ENCODE results near the gene KCNJ6. TPM values are rescaled to one million over a fixed set of nuclear protein-coding genes. Genes with fewer than 3 reads are reported as not detected.

Gene KCNJ6
- total and polyA plus RNA-seq, 4 donors: 0.16 TPM; not detected in 3

DNA sequence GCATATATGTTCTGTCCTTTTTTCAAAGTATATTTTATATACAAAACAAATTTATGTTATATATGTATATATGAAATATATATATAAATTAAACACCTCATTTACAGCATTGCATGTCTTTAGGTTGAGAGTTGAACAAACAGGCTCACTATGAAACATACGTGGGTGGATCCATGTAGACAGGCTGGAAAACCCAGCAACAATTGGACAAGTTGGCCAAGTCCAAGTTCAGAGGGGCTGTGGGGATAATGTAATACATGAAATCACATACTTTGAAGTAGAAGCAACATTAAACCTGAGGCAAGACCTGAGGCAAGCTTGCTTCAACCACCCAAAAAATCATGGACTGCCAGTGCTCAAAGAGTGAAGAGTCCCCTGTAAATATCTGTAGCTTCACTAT lies 39.7 kb downstream of the KCNJ6 start:
- H3K4me3 ChIP-seq (ENCODE audit: low read length in 2 of 2): no peak overlapping the region
- 90 to 91% methylated on average over 1 of the region's 1 CpG for WGBS, 2 donors
- ATAC-seq (ENCODE audit: low FRiP score): no peak

DNA sequence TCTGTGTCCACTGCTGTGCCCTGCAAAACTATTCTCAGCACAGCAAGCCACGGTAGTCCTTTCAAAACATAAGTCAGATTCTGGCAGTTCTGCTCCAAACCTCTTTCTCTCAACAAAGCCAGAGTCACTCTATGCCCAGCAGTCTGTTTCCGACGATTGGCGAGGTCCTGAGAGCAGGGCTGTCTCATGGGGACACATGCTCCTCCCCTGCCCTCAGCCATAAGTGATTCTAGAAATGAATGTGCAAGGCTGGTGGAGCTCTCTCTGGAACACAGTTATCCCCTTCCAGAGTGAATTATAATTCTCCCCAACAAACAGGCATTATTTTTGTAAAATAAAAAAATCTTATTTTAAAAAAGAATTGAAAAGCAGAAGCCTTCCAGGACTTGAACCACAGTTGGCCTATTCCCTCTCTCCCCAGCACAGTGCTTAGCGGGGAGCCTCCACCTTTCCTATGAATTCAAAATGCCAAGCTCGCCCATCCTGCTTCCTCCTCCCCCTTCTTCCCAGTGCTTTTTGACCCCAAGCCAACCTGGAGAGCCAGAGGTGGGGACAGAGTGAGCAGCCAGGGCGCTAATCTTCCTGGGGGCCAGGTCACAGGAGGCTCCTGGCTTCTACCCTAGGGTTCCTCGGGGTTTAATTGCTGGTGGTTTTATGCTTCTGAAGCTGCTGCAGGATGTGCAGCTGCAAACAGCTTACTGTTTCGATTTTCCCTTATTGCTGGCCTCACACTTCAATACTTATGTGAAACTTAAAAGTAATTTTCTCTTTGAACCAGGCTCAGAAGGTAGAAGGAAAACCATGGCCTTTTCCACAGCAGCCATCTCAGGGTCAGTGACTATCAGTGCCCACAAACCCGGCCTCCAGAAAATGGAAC lies 41.1 kb downstream of the KCNJ6 start:
- DNase-seq (no peak), ATAC-seq (ENCODE audit: low FRiP score) (no peak)
- Histone ChIP-seq H3K27me3 (ENCODE audit: control insufficient read depth in 1 of 2, insufficient read depth in 2 of 2, low read length in 1 of 2) (no peaks in the 10 kb centered on the region), H3K27ac (ENCODE audit: low read depth in 1 of 2, low read length in 2 of 2) (no peak overlapping the region), H3K9me3 (ENCODE audit: control insufficient read depth, low read length) (no peaks in the 10 kb centered on the region), H3K36me3 (ENCODE audit: control insufficient read depth in 1 of 2, insufficient read depth in 2 of 2, low read length in 1 of 2) (no peaks in the 10 kb centered on the region), H3K4me3 (ENCODE audit: low read length in 2 of 2) (no peak overlapping the region), H3K4me1 (ENCODE audit: control insufficient read depth in 1 of 2, insufficient read depth in 2 of 2, low read length in 2 of 2) (no peaks in the 10 kb centered on the region)
- intact Hi-C loops (cut with DNase I): no loop called here
- 59 to 61% methylated on average over 10 of the region's 10 CpGs for WGBS, 2 donors

More for the DNA sequence above, 39.7 kb downstream of the KCNJ6 start:
- intact Hi-C loops (cut with DNase I): no loop called here
- no peaks in the 10 kb centered on the region for H3K36me3 ChIP-seq (ENCODE audit: control insufficient read depth in 1 of 2, insufficient read depth in 2 of 2, low read length in 1 of 2)
- H3K27me3 ChIP-seq (ENCODE audit: control insufficient read depth in 1 of 2, insufficient read depth in 2 of 2, low read length in 1 of 2): no peaks in the 10 kb centered on the region
- H3K4me1 ChIP-seq (ENCODE audit: control insufficient read depth in 1 of 2, insufficient read depth in 2 of 2, low read length in 2 of 2): no peaks in the 10 kb centered on the region
- H3K9me3 ChIP-seq (ENCODE audit: control insufficient read depth, low read length): no peaks in the 10 kb centered on the region
- no peak for DNase-seq
- H3K27ac ChIP-seq (ENCODE audit: low read depth in 1 of 2, low read length in 2 of 2): no peak overlapping the region

DNA sequence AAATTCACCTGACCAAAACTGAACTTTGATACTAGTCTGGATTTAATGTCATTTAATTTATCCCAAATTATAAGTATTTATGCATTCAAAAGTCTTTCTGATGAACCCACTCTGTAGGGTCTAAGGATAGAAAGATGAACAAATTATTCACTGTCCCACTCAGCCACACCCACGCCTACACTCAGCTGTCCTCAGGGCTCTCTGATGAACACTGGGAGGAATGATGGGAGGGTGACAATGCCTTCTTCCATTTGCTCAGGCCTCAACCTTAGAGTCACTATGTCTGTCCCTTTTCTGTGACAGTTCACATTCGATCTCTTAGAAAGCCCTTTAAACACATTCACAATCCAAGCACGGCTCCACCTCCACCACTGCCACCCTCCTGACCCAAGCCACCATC lies 41.8 kb downstream of the KCNJ6 start:
- H3K36me3 ChIP-seq (ENCODE audit: control insufficient read depth in 1 of 2, insufficient read depth in 2 of 2, low read length in 1 of 2): no peaks in the 10 kb centered on the region
- 61 to 62% methylated on average over 3 of the region's 3 CpGs for whole genome bisulfite sequencing, 2 donors
- H3K4me3 ChIP-seq (ENCODE audit: low read length in 2 of 2): no peak overlapping the region
- ATAC-seq (ENCODE audit: low FRiP score) (no peak), DNase-seq (no peak)
- H3K4me1 ChIP-seq (ENCODE audit: control insufficient read depth in 1 of 2, insufficient read depth in 2 of 2, low read length in 2 of 2): no peaks in the 10 kb centered on the region
- intact Hi-C loops (cut with DNase I): no loop called here
- H3K9me3 ChIP-seq (ENCODE audit: control insufficient read depth, low read length): peaks cover 2% of the 10 kb centered on the region
- no peaks in the 10 kb centered on the region for H3K27me3 ChIP-seq (ENCODE audit: control insufficient read depth in 1 of 2, insufficient read depth in 2 of 2, low read length in 1 of 2)
- H3K27ac ChIP-seq (ENCODE audit: low read depth in 1 of 2, low read length in 2 of 2): no peak overlapping the region

DNA sequence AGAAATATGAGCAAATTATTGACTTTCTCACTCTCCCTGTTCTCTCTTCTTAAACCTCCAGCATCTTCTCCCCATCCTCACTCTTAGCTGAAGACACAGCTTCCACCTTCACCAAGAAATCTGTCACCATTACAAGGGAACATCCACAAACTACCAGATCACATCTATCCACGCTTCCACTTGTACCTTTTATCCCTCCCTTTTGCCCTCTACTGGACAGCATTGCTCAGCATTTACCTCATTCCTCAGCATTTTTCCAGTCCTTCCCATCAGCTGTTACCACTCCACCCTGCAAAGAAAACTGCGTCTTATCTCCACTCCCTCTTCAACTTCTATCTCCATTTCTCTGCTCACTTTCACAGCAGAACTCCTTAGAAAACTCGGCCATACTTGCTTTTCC lies 42.6 kb downstream of the KCNJ6 start:
- H3K27ac ChIP-seq (ENCODE audit: low read depth in 1 of 2, low read length in 2 of 2): no peak overlapping the region
- H3K4me3 ChIP-seq (ENCODE audit: low read length in 2 of 2): no peak overlapping the region
- H3K36me3 ChIP-seq (ENCODE audit: control insufficient read depth in 1 of 2, insufficient read depth in 2 of 2, low read length in 1 of 2): no peaks in the 10 kb centered on the region
- DNase-seq (no peak), ATAC-seq (ENCODE audit: low FRiP score) (no peak)
- H3K9me3 ChIP-seq (ENCODE audit: control insufficient read depth, low read length): peaks cover 2% of the 10 kb centered on the region
- WGBS, 2 donors: 52 to 70% methylated on average over 3 of the region's 3 CpGs
- H3K4me1 ChIP-seq (ENCODE audit: control insufficient read depth in 1 of 2, insufficient read depth in 2 of 2, low read length in 2 of 2): no peaks in the 10 kb centered on the region
- H3K27me3 ChIP-seq (ENCODE audit: control insufficient read depth in 1 of 2, insufficient read depth in 2 of 2, low read length in 1 of 2): no peaks in the 10 kb centered on the region
- intact Hi-C loops (cut with DNase I): no loop called here

- no peak for DNase-seq
- intact Hi-C loops (cut with DNase I): no loop called here
- H3K27me3 ChIP-seq (ENCODE audit: control insufficient read depth in 1 of 2, insufficient read depth in 2 of 2, low read length in 1 of 2): peaks cover 0 to 4% of the 10 kb centered on the region in 2 donors
- no peak overlapping the region for H3K27ac ChIP-seq (ENCODE audit: low read depth in 1 of 2, low read length in 2 of 2)
- WGBS, 2 donors: 77 to 82% methylated on average over 8 of the region's 8 CpGs
- H3K4me1 ChIP-seq (ENCODE audit: control insufficient read depth in 1 of 2, insufficient read depth in 2 of 2, low read length in 2 of 2): no peaks in the 10 kb centered on the region
- peaks cover 2% of the 10 kb centered on the region for H3K9me3 ChIP-seq (ENCODE audit: control insufficient read depth, low read length)
- no peak overlapping the region for H3K4me3 ChIP-seq (ENCODE audit: low read length in 2 of 2)
- ATAC-seq (ENCODE audit: low FRiP score): no peak
- no peaks in the 10 kb centered on the region for H3K36me3 ChIP-seq (ENCODE audit: control insufficient read depth in 1 of 2, insufficient read depth in 2 of 2, low read length in 1 of 2)
Measured at GRCh38 chr21:37871121-37871862, 45.0 kb downstream of the KCNJ6 start.

GRCh38 chr21:37870221-37870620 lies 46.0 kb downstream of the KCNJ6 start:
- peaks cover 2% of the 10 kb centered on the region for H3K9me3 ChIP-seq (ENCODE audit: control insufficient read depth, low read length)
- no peaks in the 10 kb centered on the region for H3K36me3 ChIP-seq (ENCODE audit: control insufficient read depth in 1 of 2, insufficient read depth in 2 of 2, low read length in 1 of 2)
- WGBS, 2 donors: 81 to 88% methylated on average over 2 of the region's 2 CpGs
- no peak overlapping the region for H3K4me3 ChIP-seq (ENCODE audit: low read length in 2 of 2)
- H3K27ac ChIP-seq (ENCODE audit: low read depth in 1 of 2, low read length in 2 of 2): no peak overlapping the region
- ATAC-seq (ENCODE audit: low FRiP score) (no peak), DNase-seq (no peak)
- H3K4me1 ChIP-seq (ENCODE audit: control insufficient read depth in 1 of 2, insufficient read depth in 2 of 2, low read length in 2 of 2): no peaks in the 10 kb centered on the region
- intact Hi-C loops (cut with DNase I): no loop called here
- peaks cover 0 to 4% of the 10 kb centered on the region in 2 donors for H3K27me3 ChIP-seq (ENCODE audit: control insufficient read depth in 1 of 2, insufficient read depth in 2 of 2, low read length in 1 of 2)

GRCh38 chr21:37869661-37870060 lies 46.6 kb downstream of the KCNJ6 start:
- Histone ChIP-seq H3K4me3 (ENCODE audit: low read length in 2 of 2) (no peak overlapping the region), H3K36me3 (ENCODE audit: control insufficient read depth in 1 of 2, insufficient read depth in 2 of 2, low read length in 1 of 2) (no peaks in the 10 kb centered on the region), H3K27ac (ENCODE audit: low read depth in 1 of 2, low read length in 2 of 2) (no peak overlapping the region), H3K9me3 (ENCODE audit: control insufficient read depth, low read length) (peaks cover 2% of the 10 kb centered on the region), H3K4me1 (ENCODE audit: control insufficient read depth in 1 of 2, insufficient read depth in 2 of 2, low read length in 2 of 2) (no peaks in the 10 kb centered on the region), H3K27me3 (ENCODE audit: control insufficient read depth in 1 of 2, insufficient read depth in 2 of 2, low read length in 1 of 2) (peaks cover 0 to 4% of the 10 kb centered on the region in 2 donors)
- ATAC-seq (ENCODE audit: low FRiP score) (no peak), DNase-seq (no peak)
- intact Hi-C loops (cut with DNase I): no loop called here

GRCh38 chr21:37868446-37869295 lies 47.6 kb downstream of the KCNJ6 start:
- DNase-seq (no peak), ATAC-seq (ENCODE audit: low FRiP score) (no peak)
- Histone ChIP-seq H3K9me3 (ENCODE audit: control insufficient read depth, low read length) (peaks cover 2% of the 10 kb centered on the region), H3K36me3 (ENCODE audit: control insufficient read depth in 1 of 2, insufficient read depth in 2 of 2, low read length in 1 of 2) (no peaks in the 10 kb centered on the region), H3K27ac (ENCODE audit: low read depth in 1 of 2, low read length in 2 of 2) (no peak overlapping the region), H3K4me3 (ENCODE audit: low read length in 2 of 2) (no peak overlapping the region), H3K4me1 (ENCODE audit: control insufficient read depth in 1 of 2, insufficient read depth in 2 of 2, low read length in 2 of 2) (no peaks in the 10 kb centered on the region), H3K27me3 (ENCODE audit: control insufficient read depth in 1 of 2, insufficient read depth in 2 of 2, low read length in 1 of 2) (peaks cover 0 to 4% of the 10 kb centered on the region in 2 donors)
- intact Hi-C loops (cut with DNase I): no loop called here
- WGBS, 2 donors: 61 to 66% methylated on average over 11 of the region's 11 CpGs

Measured in aorta (tissue), 5 donors.